MM.1S (cell line): Measurements from ENCODE around the gene EFEMP1.

Source experiments
- DNase-seq: peaks from one replicate; pipeline ENCODE4 v3.0.0-alpha.2; 2015
- H2AFZ ChIP-seq: fragments of 300-600 bp; sonication (generic); 2 replicates; pipeline ENCODE4 v1.6.0; 2016; ENCODE audit warnings: antibody characterized with exemption, low read length
- H3F3A ChIP-seq: fragments of 300-600 bp; sonication (generic); 2 replicates; pipeline ENCODE4 v1.6.1; 2016; ENCODE audit warnings: mild to moderate bottlenecking, antibody characterized with exemption, low read length, moderate library complexity, mixed read lengths; ENCODE audit not compliant: insufficient read depth
- H3K27ac ChIP-seq: fragments of 300-600 bp; sonication (generic); 2 replicates; pipeline ENCODE4 v1.5.1; 2016; ENCODE audit warnings: mild to moderate bottlenecking, low read length
- H3K27me3 ChIP-seq: fragments of 300-600 bp; sonication (generic); replicated peaks from 2 replicates; pipeline ENCODE4 v1.6.0; 2016; ENCODE audit warnings: low read length; ENCODE audit not compliant: insufficient read depth
- H3K36me3 ChIP-seq: fragments of 300-600 bp; sonication (generic); replicated peaks from 2 replicates; pipeline ENCODE4 v1.6.1; 2016; ENCODE audit warnings: mild to moderate bottlenecking, low read length, mixed read lengths; ENCODE audit not compliant: insufficient read depth
- H3K4me1 ChIP-seq: fragments of 300-600 bp; sonication (generic); 2 replicates; pipeline ENCODE4 v1.6.1; 2016; ENCODE audit warnings: low read length, mixed read lengths
- H3K4me2 ChIP-seq: fragments of 300-600 bp; sonication (generic); 2 replicates; pipeline ENCODE4 v1.6.0; 2016; ENCODE audit warnings: low read depth, low read length
- H3K4me3 ChIP-seq: fragments of 300-600 bp; sonication (generic); 2 replicates; pipeline ENCODE4 v1.5.1; 2016; ENCODE audit warnings: low read length, mixed read lengths
- H3K79me2 ChIP-seq: fragments of 300-600 bp; sonication (generic); 2 replicates; pipeline ENCODE4 v1.6.1; 2016; ENCODE audit warnings: mixed run types, low read length, mixed read lengths
- H3K9ac ChIP-seq: fragments of 300-600 bp; sonication (generic); 2 replicates; pipeline ENCODE4 v1.6.1; 2016; ENCODE audit warnings: low read length, mixed read lengths
- H3K9me2 ChIP-seq: fragments of 300-600 bp; sonication (generic); replicated peaks from 2 replicates; pipeline ENCODE4 v1.6.1; 2016; ENCODE audit warnings: mild to moderate bottlenecking, low read length, mixed read lengths; ENCODE audit not compliant: insufficient read depth
- H3K9me3 ChIP-seq: fragments of 300-600 bp; sonication (generic); replicated peaks from 2 replicates; pipeline ENCODE4 v1.6.1; 2016; ENCODE audit warnings: mild to moderate bottlenecking, low read length, mixed read lengths; ENCODE audit not compliant: insufficient read depth
- H4K20me1 ChIP-seq: fragments of 300-600 bp; sonication (generic); 2 replicates; pipeline ENCODE4 v1.6.1; 2016; ENCODE audit warnings: mild to moderate bottlenecking, low read length, moderate library complexity, mixed read lengths; ENCODE audit not compliant: insufficient read depth
- EZH2 ChIP-seq: fragments of 300-600 bp; sonication (generic); optimal IDR thresholded peaks from 2 replicates; pipeline ENCODE3; 2017; ENCODE audit warnings: low read depth, mild to moderate bottlenecking, antibody characterized with exemption, low read length, mixed read lengths
- EZH2phosphoT487 ChIP-seq: fragments of 300-600 bp; sonication (generic); IDR thresholded peaks from 2 replicates; pipeline ENCODE4 v1.6.1; 2018; ENCODE audit warnings: antibody characterized with exemption, low read length
- TF ChIP-seq, protein P1 (sequence below): fragments of 300-600 bp; sonication (generic); IDR thresholded peaks from 2 replicates; pipeline ENCODE4 v1.5.1; 2016; ENCODE audit warnings: antibody characterized with exemption, low read length, mixed read lengths

EFEMP1 gene

DNA sequence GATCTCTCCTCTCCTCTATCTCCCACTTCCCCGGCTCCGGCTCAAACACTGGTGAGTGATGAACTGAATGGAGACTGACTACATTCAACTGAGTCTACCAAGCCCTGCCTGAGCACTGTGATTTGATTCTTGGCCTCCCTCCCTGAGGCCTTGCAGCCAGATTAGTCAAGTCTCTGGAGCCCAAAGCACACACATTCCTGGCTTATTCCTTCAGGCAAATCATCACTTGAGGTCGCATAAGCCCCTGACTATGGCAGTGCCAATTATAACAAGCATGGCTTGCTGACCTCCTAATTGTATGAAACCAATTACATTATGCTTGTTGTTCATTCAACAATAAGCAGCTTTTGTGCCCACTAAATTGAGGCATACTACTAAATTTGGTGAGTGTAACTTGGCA is 34.6 kb downstream of the EFEMP1 start:
- Histone ChIP-seq H3K4me2 (no peak overlapping the region), H3K36me3 (no peaks in the 10 kb centered on the region), H4K20me1 (no peaks in the 10 kb centered on the region), H3K9me3 (no peaks in the 10 kb centered on the region), H3F3A (no peaks in the 10 kb centered on the region), H3K9ac (no peak overlapping the region), H3K79me2 (no peaks in the 10 kb centered on the region), H3K27me3 (no peaks in the 10 kb centered on the region), H3K9me2 (no peaks in the 10 kb centered on the region), H3K4me1 (no peaks in the 10 kb centered on the region), H2AFZ (no peak overlapping the region), H3K27ac (no peak overlapping the region), H3K4me3 (no peak overlapping the region)
- no peak for DNase-seq
- TF ChIP-seq EZH2: no peak
- TF ChIP-seq, protein P1, sequence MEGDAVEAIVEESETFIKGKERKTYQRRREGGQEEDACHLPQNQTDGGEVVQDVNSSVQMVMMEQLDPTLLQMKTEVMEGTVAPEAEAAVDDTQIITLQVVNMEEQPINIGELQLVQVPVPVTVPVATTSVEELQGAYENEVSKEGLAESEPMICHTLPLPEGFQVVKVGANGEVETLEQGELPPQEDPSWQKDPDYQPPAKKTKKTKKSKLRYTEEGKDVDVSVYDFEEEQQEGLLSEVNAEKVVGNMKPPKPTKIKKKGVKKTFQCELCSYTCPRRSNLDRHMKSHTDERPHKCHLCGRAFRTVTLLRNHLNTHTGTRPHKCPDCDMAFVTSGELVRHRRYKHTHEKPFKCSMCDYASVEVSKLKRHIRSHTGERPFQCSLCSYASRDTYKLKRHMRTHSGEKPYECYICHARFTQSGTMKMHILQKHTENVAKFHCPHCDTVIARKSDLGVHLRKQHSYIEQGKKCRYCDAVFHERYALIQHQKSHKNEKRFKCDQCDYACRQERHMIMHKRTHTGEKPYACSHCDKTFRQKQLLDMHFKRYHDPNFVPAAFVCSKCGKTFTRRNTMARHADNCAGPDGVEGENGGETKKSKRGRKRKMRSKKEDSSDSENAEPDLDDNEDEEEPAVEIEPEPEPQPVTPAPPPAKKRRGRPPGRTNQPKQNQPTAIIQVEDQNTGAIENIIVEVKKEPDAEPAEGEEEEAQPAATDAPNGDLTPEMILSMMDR: no peak
- no peak for TF ChIP-seq EZH2phosphoT487

DNA sequence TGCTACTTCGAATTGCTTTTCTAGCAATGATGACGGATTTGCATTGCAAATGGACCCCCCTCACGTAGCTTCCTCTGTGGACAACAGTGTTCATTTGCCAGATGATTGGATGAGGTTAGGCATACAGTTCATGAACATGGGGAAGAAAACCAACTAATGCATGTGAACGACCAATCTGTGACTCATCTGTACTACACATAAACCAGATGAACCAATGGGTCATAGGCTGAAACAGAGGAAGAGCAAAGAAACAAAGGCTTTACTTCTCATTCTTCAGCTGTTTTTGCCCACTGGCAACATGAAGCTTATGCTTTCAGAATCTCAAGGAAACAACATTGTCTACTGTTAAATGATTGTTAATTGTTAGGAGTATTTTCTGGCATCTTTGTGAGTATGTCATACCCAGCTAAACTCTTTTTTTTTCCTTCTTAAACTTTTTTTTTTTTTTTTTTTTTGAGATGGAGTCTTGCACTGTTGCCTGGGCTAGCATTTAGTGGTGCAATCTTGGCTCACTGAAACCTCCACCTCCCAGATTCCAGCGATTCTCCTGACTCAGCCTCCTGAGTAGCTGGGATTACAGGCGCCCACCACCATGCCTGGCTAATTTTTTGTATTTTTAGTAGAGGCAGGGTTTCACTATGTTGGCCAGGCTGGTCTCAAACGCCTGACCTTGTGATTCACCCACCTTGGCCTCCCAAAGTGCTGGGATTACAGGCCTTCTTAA is 35.5 kb downstream of the EFEMP1 start:
- no peaks in the 10 kb centered on the region for H3K36me3 ChIP-seq
- no peaks in the 10 kb centered on the region for H3K9me3 ChIP-seq
- no peak overlapping the region for H3K27ac ChIP-seq
- no peak overlapping the region for H2AFZ ChIP-seq
- no peak overlapping the region for H3K4me3 ChIP-seq
- DNase-seq: no peak
- no peaks in the 10 kb centered on the region for H3K4me1 ChIP-seq
- no peaks in the 10 kb centered on the region for H4K20me1 ChIP-seq
- no peaks in the 10 kb centered on the region for H3K79me2 ChIP-seq
- no peaks in the 10 kb centered on the region for H3F3A ChIP-seq
- TF ChIP-seq, protein P1: no peak
- TF ChIP-seq EZH2phosphoT487 (no peak), EZH2 (no peak)
- H3K27me3 ChIP-seq: no peaks in the 10 kb centered on the region
- no peak overlapping the region for H3K9ac ChIP-seq
- no peak overlapping the region for H3K4me2 ChIP-seq
- no peaks in the 10 kb centered on the region for H3K9me2 ChIP-seq

DNA sequence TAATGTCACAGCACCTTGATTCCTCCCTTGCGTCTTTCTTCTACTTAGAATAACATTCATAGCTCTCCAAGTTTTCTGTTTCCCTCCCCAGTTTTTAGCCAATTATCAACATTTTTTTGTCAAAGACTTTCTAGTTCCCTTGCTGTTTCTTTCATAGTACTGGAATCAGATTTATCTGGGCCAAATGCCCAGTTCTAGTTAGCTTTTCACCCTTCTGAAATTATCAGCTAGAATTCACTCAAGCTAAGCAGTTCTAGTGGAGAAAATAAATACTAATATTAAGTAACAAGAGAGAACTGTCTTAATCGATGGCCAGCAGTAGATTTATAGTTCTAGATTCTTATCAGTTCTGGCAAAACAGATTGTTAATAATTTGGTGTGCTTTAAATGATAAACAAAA is 36.2 kb downstream of the EFEMP1 start:
- Histone ChIP-seq H3K36me3 (no peaks in the 10 kb centered on the region), H3F3A (no peaks in the 10 kb centered on the region), H3K27me3 (no peaks in the 10 kb centered on the region), H3K9ac (no peak overlapping the region), H3K4me2 (no peak overlapping the region), H2AFZ (no peak overlapping the region), H3K27ac (no peak overlapping the region), H4K20me1 (no peaks in the 10 kb centered on the region), H3K79me2 (no peaks in the 10 kb centered on the region), H3K4me3 (no peak overlapping the region), H3K4me1 (no peaks in the 10 kb centered on the region), H3K9me3 (no peaks in the 10 kb centered on the region), H3K9me2 (no peaks in the 10 kb centered on the region)
- no peak for DNase-seq
- no peak for TF ChIP-seq EZH2
- TF ChIP-seq EZH2phosphoT487: no peak
- TF ChIP-seq, protein P1: no peak
